Activated CD4-positive, alpha-beta T cell treated with anti-CD3 and anti-CD28 coated beads, Interleukin-2, amount 10 ng/mL, durations not matched to agents 24 days and 14 days (primary cell): ENCODE measurements around the gene GPC5. TPM values are rescaled to one million over a fixed set of nuclear protein-coding genes. Genes with fewer than 3 reads are reported as not detected.
"Not testable (repeated sequence)": the region's sequence is repeated elsewhere in the genome, so short reads cannot be mapped to it uniquely, and the experiment has no call there.

ENCODE experiments used
- DNase-seq: peaks from one replicate; pipeline ENCODE4 v3.0.0; 2022
- H3K27ac Mint-ChIP-seq: one replicate; pipeline ENCODE4 v1.8.0; 2022; ENCODE audit warnings: mild to moderate bottlenecking, mixed read lengths
- H3K27me3 Mint-ChIP-seq: one replicate; pipeline ENCODE4 v1.8.0; 2022; ENCODE audit warnings: mixed read lengths
- H3K36me3 Mint-ChIP-seq: one replicate; pipeline ENCODE4 v1.8.0; 2022; ENCODE audit warnings: low read depth, mild to moderate bottlenecking, mixed read lengths
- H3K4me1 Mint-ChIP-seq: one replicate; pipeline ENCODE4 v1.8.0; 2021; ENCODE audit warnings: mixed read lengths
- H3K4me3 Mint-ChIP-seq: one replicate; pipeline ENCODE4 v1.8.0; 2022; ENCODE audit warnings: mild to moderate bottlenecking, moderate library complexity, mixed read lengths
- H3K9me3 Mint-ChIP-seq: one replicate; pipeline ENCODE4 v1.8.0; 2021; ENCODE audit warnings: mixed read lengths
- intact Hi-C: fragments of 100-400 bp; cut with micrococcal nuclease; formaldehyde crosslinking; loops from one replicate; pipeline ENCODE4 v1.15.1; 2023
- total RNA-seq: library from RNA; stranded (reverse); gene quantifications from 2 replicates; pipeline ENCODE4 v1.2.3, GENCODE V29; 2022

GPC5 gene
- total RNA-seq, 1 donor from 2014 or later: not detected

- no peaks in the 10 kb centered on the region for H3K4me1 Mint-ChIP-seq
These were observed 258.9 kb downstream of the GPC5 start for GRCh38 chr13:91657283-91657682.

GRCh38 chr13:91659256-91660075 is 261.0 kb downstream of the GPC5 start:
- Mint-ChIP-seq H3K9me3 (no peaks in the 10 kb centered on the region), H3K27ac (no peak overlapping the region)

More at GRCh38 chr13:91657283-91657682, 258.9 kb downstream of the GPC5 start:
- no peak for DNase-seq
- Mint-ChIP-seq H3K36me3 (no peaks in the 10 kb centered on the region), H3K27me3 (no peaks in the 10 kb centered on the region), H3K27ac (no peak overlapping the region), H3K4me3 (no peak overlapping the region), H3K9me3 (no peaks in the 10 kb centered on the region)
- intact Hi-C loops: no loop called here

GRCh38 chr13:91660076-91660415 is 261.6 kb downstream of the GPC5 start:
- intact Hi-C loops: no loop called here
- Mint-ChIP-seq H3K27me3 (no peaks in the 10 kb centered on the region), H3K4me1 (no peaks in the 10 kb centered on the region), H3K27ac (no peak overlapping the region), H3K36me3 (no peaks in the 10 kb centered on the region), H3K4me3 (no peak overlapping the region), H3K9me3 (no peaks in the 10 kb centered on the region)
- DNase-seq: no peak

More at GRCh38 chr13:91659256-91660075, 261.0 kb downstream of the GPC5 start:
- H3K27me3 Mint-ChIP-seq: no peaks in the 10 kb centered on the region
- H3K36me3 Mint-ChIP-seq: no peaks in the 10 kb centered on the region
- no peak overlapping the region for H3K4me3 Mint-ChIP-seq
- intact Hi-C loops: no loop called here
- no peak for DNase-seq
- no peaks in the 10 kb centered on the region for H3K4me1 Mint-ChIP-seq

GRCh38 chr13:91661692-91662490 is 263.5 kb downstream of the GPC5 start:
- Mint-ChIP-seq H3K4me3 (no peak overlapping the region), H3K27me3 (no peaks in the 10 kb centered on the region), H3K9me3 (no peaks in the 10 kb centered on the region), H3K4me1 (no peaks in the 10 kb centered on the region), H3K36me3 (no peaks in the 10 kb centered on the region), H3K27ac (no peak overlapping the region)
- DNase-seq: no peak
- intact Hi-C loops: no loop called here

GRCh38 chr13:91664039-91664438 is 265.6 kb downstream of the GPC5 start:
- Mint-ChIP-seq H3K4me1 (no peaks in the 10 kb centered on the region), H3K27ac (no peak overlapping the region), H3K4me3 (no peak overlapping the region), H3K36me3 (no peaks in the 10 kb centered on the region), H3K9me3 (no peaks in the 10 kb centered on the region), H3K27me3 (no peaks in the 10 kb centered on the region)
- intact Hi-C loops: no loop called here
- DNase-seq: no peak

GRCh38 chr13:91667486-91667885 is 269.1 kb downstream of the GPC5 start:
- intact Hi-C loops: no loop called here
- no peak overlapping the region for H3K4me3 Mint-ChIP-seq
- H3K36me3 Mint-ChIP-seq: no peaks in the 10 kb centered on the region
- H3K27me3 Mint-ChIP-seq: no peaks in the 10 kb centered on the region
- no peak for DNase-seq
- H3K27ac Mint-ChIP-seq: no peak overlapping the region
- H3K9me3 Mint-ChIP-seq: no peaks in the 10 kb centered on the region
- H3K4me1 Mint-ChIP-seq: no peaks in the 10 kb centered on the region

GRCh38 chr13:91668866-91669495 is 270.6 kb downstream of the GPC5 start:
- intact Hi-C loops: no loop called here
- H3K4me1 Mint-ChIP-seq: no peaks in the 10 kb centered on the region
- H3K4me3 Mint-ChIP-seq: no peak overlapping the region
- no peaks in the 10 kb centered on the region for H3K27me3 Mint-ChIP-seq
- H3K9me3 Mint-ChIP-seq: no peaks in the 10 kb centered on the region
- H3K36me3 Mint-ChIP-seq: no peaks in the 10 kb centered on the region
- DNase-seq: no peak
- H3K27ac Mint-ChIP-seq: no peak overlapping the region

GRCh38 chr13:91674347-91674746 is 275.9 kb downstream of the GPC5 start:
- H3K27ac Mint-ChIP-seq, H3K27me3 Mint-ChIP-seq, H3K4me3 Mint-ChIP-seq, H3K36me3 Mint-ChIP-seq, intact Hi-C loops, H3K4me1 Mint-ChIP-seq, DNase-seq, H3K9me3 Mint-ChIP-seq: not testable (repeated sequence)

GRCh38 chr13:91684746-91685145 is 286.3 kb downstream of the GPC5 start:
- no peaks in the 10 kb centered on the region for H3K9me3 Mint-ChIP-seq
- H3K4me1 Mint-ChIP-seq: no peaks in the 10 kb centered on the region
- intact Hi-C loops: no loop called here
- H3K27ac Mint-ChIP-seq: no peak overlapping the region
- no peak overlapping the region for H3K4me3 Mint-ChIP-seq
- H3K36me3 Mint-ChIP-seq: no peaks in the 10 kb centered on the region
- no peak for DNase-seq
- no peaks in the 10 kb centered on the region for H3K27me3 Mint-ChIP-seq

GRCh38 chr13:91690944-91691343 is 292.5 kb downstream of the GPC5 start:
- no peak for DNase-seq
- H3K9me3 Mint-ChIP-seq: no peaks in the 10 kb centered on the region
- no peak overlapping the region for H3K4me3 Mint-ChIP-seq
- intact Hi-C loops: no loop called here
- H3K27ac Mint-ChIP-seq: no peak overlapping the region
- no peaks in the 10 kb centered on the region for H3K36me3 Mint-ChIP-seq
- H3K27me3 Mint-ChIP-seq: no peaks in the 10 kb centered on the region
- no peaks in the 10 kb centered on the region for H3K4me1 Mint-ChIP-seq

- no peaks in the 10 kb centered on the region for H3K9me3 Mint-ChIP-seq
- H3K27me3 Mint-ChIP-seq: no peaks in the 10 kb centered on the region
- intact Hi-C loops: no loop called here
- DNase-seq: no peak
- no peaks in the 10 kb centered on the region for H3K4me1 Mint-ChIP-seq
- no peak overlapping the region for H3K4me3 Mint-ChIP-seq
- no peaks in the 10 kb centered on the region for H3K36me3 Mint-ChIP-seq
- H3K27ac Mint-ChIP-seq: no peak overlapping the region
These were observed 295.0 kb downstream of the GPC5 start for GRCh38 chr13:91693466-91693865.

- Mint-ChIP-seq H3K9me3 (no peaks in the 10 kb centered on the region), H3K27ac (no peak overlapping the region)
- no peak for DNase-seq
These were observed 299.9 kb downstream of the GPC5 start for GRCh38 chr13:91698308-91698707.

GRCh38 chr13:91698767-91699166 is 300.3 kb downstream of the GPC5 start:
- Mint-ChIP-seq H3K4me3 (no peak overlapping the region), H3K9me3 (no peaks in the 10 kb centered on the region), H3K4me1 (no peaks in the 10 kb centered on the region), H3K27ac (no peak overlapping the region), H3K27me3 (no peaks in the 10 kb centered on the region), H3K36me3 (no peaks in the 10 kb centered on the region)
- no peak for DNase-seq
- intact Hi-C loops: no loop called here

More at GRCh38 chr13:91698308-91698707, 299.9 kb downstream of the GPC5 start:
- intact Hi-C loops: no loop called here
- Mint-ChIP-seq H3K27me3 (no peaks in the 10 kb centered on the region), H3K4me1 (no peaks in the 10 kb centered on the region), H3K36me3 (no peaks in the 10 kb centered on the region), H3K4me3 (no peak overlapping the region)

- H3K4me1 Mint-ChIP-seq: no peaks in the 10 kb centered on the region
- H3K36me3 Mint-ChIP-seq: no peaks in the 10 kb centered on the region
- no peaks in the 10 kb centered on the region for H3K9me3 Mint-ChIP-seq
- intact Hi-C loops: no loop called here
- no peaks in the 10 kb centered on the region for H3K27me3 Mint-ChIP-seq
- no peak overlapping the region for H3K4me3 Mint-ChIP-seq
- no peak for DNase-seq
- no peak overlapping the region for H3K27ac Mint-ChIP-seq
These were observed 301.4 kb downstream of the GPC5 start for GRCh38 chr13:91699863-91700262.
